Hepatocyte (in vitro differentiated cells): Measurements from ENCODE around the gene CELF5. TPM values are rescaled to one million over a fixed set of nuclear protein-coding genes. Genes with fewer than 3 reads are reported as not detected.

Source experiments
- DNase-seq: peaks from one replicate; pipeline ENCODE4 v3.0.0-alpha.2; 2016; ENCODE audit warnings: low spot score
- H2AFZ ChIP-seq: fragments of 200-600 bp; sonication (generic); 2 replicates; pipeline ENCODE4 v1.6.0; 2016; ENCODE audit warnings: antibody characterized with exemption, mild to moderate bottlenecking
- H3K27ac ChIP-seq: fragments of 200-600 bp; sonication (generic); 2 replicates; pipeline ENCODE4 v1.5.1; 2016; ENCODE audit warnings: mild to moderate bottlenecking
- H3K27me3 ChIP-seq: fragments of 200-600 bp; sonication (generic); 2 replicates; pipeline ENCODE4 v1.6.1; 2016
- H3K36me3 ChIP-seq: fragments of 200-600 bp; sonication (generic); replicated peaks from 2 replicates; pipeline ENCODE4 v1.5.1; 2016; ENCODE audit warnings: low read depth; ENCODE audit not compliant: insufficient read depth
- H3K4me1 ChIP-seq: fragments of 200-600 bp; sonication (generic); 2 replicates; pipeline ENCODE4 v1.5.1; 2016; ENCODE audit warnings: mild to moderate bottlenecking, moderate library complexity; ENCODE audit not compliant: insufficient read depth
- H3K4me2 ChIP-seq: fragments of 200-600 bp; sonication (generic); 2 replicates; pipeline ENCODE4 v1.6.0; 2016
- H3K4me3 ChIP-seq: fragments of 200-600 bp; sonication (generic); 2 replicates; pipeline ENCODE4 v1.5.1; 2016; ENCODE audit warnings: mild to moderate bottlenecking
- H3K79me2 ChIP-seq: fragments of 200-600 bp; sonication (generic); 2 replicates; pipeline ENCODE4 v1.6.0; 2017; ENCODE audit warnings: mild to moderate bottlenecking
- H3K9me2 ChIP-seq: fragments of 200-600 bp; sonication (generic); replicated peaks from 2 replicates; pipeline ENCODE4 v1.6.0; 2017; ENCODE audit warnings: mild to moderate bottlenecking; ENCODE audit not compliant: insufficient read depth
- H3K9me3 ChIP-seq: fragments of 200-600 bp; sonication (generic); 2 replicates; pipeline ENCODE4 v1.5.1; 2016; ENCODE audit warnings: low read depth, mild to moderate bottlenecking
- H4K20me1 ChIP-seq: fragments of 200-600 bp; sonication (generic); 2 replicates; pipeline ENCODE4 v1.6.0; 2016; ENCODE audit warnings: mild to moderate bottlenecking; ENCODE audit not compliant: insufficient read depth, poor library complexity, severe bottlenecking
- CTCF ChIP-seq: fragments of 200-600 bp; sonication (generic); IDR thresholded peaks from 2 replicates; pipeline ENCODE4 v1.5.1; 2016; ENCODE audit warnings: antibody characterized with exemption, mild to moderate bottlenecking; ENCODE audit not compliant: poor library complexity
- EZH2 ChIP-seq: fragments of 200-600 bp; sonication (generic); IDR thresholded peaks from 2 replicates; pipeline ENCODE4 v1.6.1; 2016; ENCODE audit warnings: antibody characterized with exemption, mild to moderate bottlenecking, borderline replicate concordance
- EZH2phosphoT487 ChIP-seq: fragments of 200-600 bp; sonication (generic); IDR thresholded peaks from one replicate; pipeline ENCODE4 v1.6.1; 2018; ENCODE audit warnings: antibody characterized with exemption, mild to moderate bottlenecking, low read depth, moderate library complexity; ENCODE audit not compliant: unreplicated experiment, severe bottlenecking
- WGBS: methylation state at CpG from one replicate; pipeline ENCODE4 v1.1.6; 2016; ENCODE audit warnings: low lambda C conversion rate; ENCODE audit errors: missing lambda C conversion rate; 5-methylcytosine and 5-hydroxymethylcytosine counted together
- polyA plus RNA-seq: library from polyadenylated mRNA; unstranded; fragments of >200 nt; fragmentation: Nextera tagmentation; extraction: Ambion mirVana; gene quantifications from 2 replicates; pipeline ENCODE4 v1.2.1, GENCODE V29; 2016
- total RNA-seq: library from RNA; depleted of rRNA; stranded (reverse); fragments of >200 nt; gene quantifications from 2 replicates; pipeline ENCODE4 v1.2.3, GENCODE V29; 2014

Gene CELF5
- total and polyA plus RNA-seq, 2 experiments from 2014 or later: 0.03 to 0.17 TPM

GRCh38 chr19:3243819-3244700 lies 19.6 kb downstream of the CELF5 start:
- no peak for TF ChIP-seq EZH2phosphoT487
- no peak for TF ChIP-seq CTCF
- no peak for TF ChIP-seq EZH2
- H3K27ac ChIP-seq: no peak overlapping the region
- no peak overlapping the region for H2AFZ ChIP-seq
- H3K27me3 ChIP-seq: no peaks in the 10 kb centered on the region
- no peaks in the 10 kb centered on the region for H3K9me2 ChIP-seq
- WGBS: 54% methylated on average over 23 of the region's 23 CpGs
- peak; percentile 78 for DNase-seq
- H3K36me3 ChIP-seq: no peaks in the 10 kb centered on the region
- H3K9me3 ChIP-seq: no peaks in the 10 kb centered on the region
- no peaks in the 10 kb centered on the region for H3K79me2 ChIP-seq
- H3K4me3 ChIP-seq: no peak overlapping the region
- H4K20me1 ChIP-seq: no peaks in the 10 kb centered on the region
- H3K4me2 ChIP-seq: no peak overlapping the region
- no peaks in the 10 kb centered on the region for H3K4me1 ChIP-seq

- no peak overlapping the region for H2AFZ ChIP-seq
- no peak overlapping the region for H3K27ac ChIP-seq
- no peaks in the 10 kb centered on the region for H3K36me3 ChIP-seq
- TF ChIP-seq EZH2: no peak
- TF ChIP-seq EZH2phosphoT487: no peak
- no peak for TF ChIP-seq CTCF
- no peaks in the 10 kb centered on the region for H3K9me2 ChIP-seq
- no peaks in the 10 kb centered on the region for H3K9me3 ChIP-seq
- WGBS: 93% methylated on average over 9 of the region's 9 CpGs
- H3K27me3 ChIP-seq: no peaks in the 10 kb centered on the region
- no peak for DNase-seq
- no peaks in the 10 kb centered on the region for H3K79me2 ChIP-seq
- no peak overlapping the region for H3K4me2 ChIP-seq
- H4K20me1 ChIP-seq: no peaks in the 10 kb centered on the region
- no peak overlapping the region for H3K4me3 ChIP-seq
- no peaks in the 10 kb centered on the region for H3K4me1 ChIP-seq
Measured at GRCh38 chr19:3245050-3245449, 20.6 kb downstream of the CELF5 start.

- H3K27ac ChIP-seq: no peak overlapping the region
- DNase-seq: no peak
- H2AFZ ChIP-seq: no peak overlapping the region
- H3K4me3 ChIP-seq: no peak overlapping the region
- no peaks in the 10 kb centered on the region for H3K4me1 ChIP-seq
- no peaks in the 10 kb centered on the region for H4K20me1 ChIP-seq
- WGBS: 60% methylated on average over 14 of the region's 14 CpGs
- H3K36me3 ChIP-seq: no peaks in the 10 kb centered on the region
- H3K79me2 ChIP-seq: no peaks in the 10 kb centered on the region
- H3K27me3 ChIP-seq: no peaks in the 10 kb centered on the region
- no peaks in the 10 kb centered on the region for H3K9me2 ChIP-seq
- TF ChIP-seq EZH2phosphoT487 (no peak), EZH2 (no peak), CTCF (no peak)
- no peak overlapping the region for H3K4me2 ChIP-seq
- H3K9me3 ChIP-seq: no peaks in the 10 kb centered on the region
Measured at GRCh38 chr19:3248728-3249326, 24.4 kb downstream of the CELF5 start.
